ENCODE results near the gene IFT88.

DNA sequence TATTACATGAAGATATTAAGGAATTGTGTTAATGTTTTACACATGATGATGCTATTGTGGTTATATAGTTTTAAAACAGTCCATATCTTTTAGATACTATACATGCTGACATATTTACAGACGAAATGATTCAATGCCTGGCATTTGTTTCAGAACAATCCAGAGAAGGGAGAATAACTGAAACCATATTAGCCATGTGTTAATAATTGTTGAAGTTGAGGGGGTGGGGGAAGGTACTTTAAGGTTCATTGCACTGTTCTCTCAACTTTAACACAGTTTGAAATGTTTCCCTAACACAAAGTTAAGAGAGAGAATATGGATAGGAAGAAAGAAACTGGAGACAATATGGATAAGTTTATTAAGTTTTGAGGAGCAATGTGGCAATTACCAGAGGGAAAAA, 47.1 kb upstream of the IFT88 start:
- TF ChIP-seq, protein P1, sequence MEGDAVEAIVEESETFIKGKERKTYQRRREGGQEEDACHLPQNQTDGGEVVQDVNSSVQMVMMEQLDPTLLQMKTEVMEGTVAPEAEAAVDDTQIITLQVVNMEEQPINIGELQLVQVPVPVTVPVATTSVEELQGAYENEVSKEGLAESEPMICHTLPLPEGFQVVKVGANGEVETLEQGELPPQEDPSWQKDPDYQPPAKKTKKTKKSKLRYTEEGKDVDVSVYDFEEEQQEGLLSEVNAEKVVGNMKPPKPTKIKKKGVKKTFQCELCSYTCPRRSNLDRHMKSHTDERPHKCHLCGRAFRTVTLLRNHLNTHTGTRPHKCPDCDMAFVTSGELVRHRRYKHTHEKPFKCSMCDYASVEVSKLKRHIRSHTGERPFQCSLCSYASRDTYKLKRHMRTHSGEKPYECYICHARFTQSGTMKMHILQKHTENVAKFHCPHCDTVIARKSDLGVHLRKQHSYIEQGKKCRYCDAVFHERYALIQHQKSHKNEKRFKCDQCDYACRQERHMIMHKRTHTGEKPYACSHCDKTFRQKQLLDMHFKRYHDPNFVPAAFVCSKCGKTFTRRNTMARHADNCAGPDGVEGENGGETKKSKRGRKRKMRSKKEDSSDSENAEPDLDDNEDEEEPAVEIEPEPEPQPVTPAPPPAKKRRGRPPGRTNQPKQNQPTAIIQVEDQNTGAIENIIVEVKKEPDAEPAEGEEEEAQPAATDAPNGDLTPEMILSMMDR (conservative IDR thresholded peaks at IDR 0.05 in 1 of 2, IDR thresholded peaks at IDR 0.05 in 1 of 2; ENCODE audit: low read depth in 1 of 2, low read length in 2 of 2): no peak
- TF ChIP-seq EZH2 (IDR thresholded peaks at IDR 0.05; ENCODE audit: low read length, missing control alignments): no peak

Data from fibroblast of lung (primary cell).